Loucy (cell line): ENCODE results near the gene SLC27A1.
"Not testable (repeated sequence)": the region's sequence is repeated elsewhere in the genome, so short reads cannot be mapped to it uniquely, and the experiment has no call there.

ENCODE experiments used
- H2AFZ ChIP-seq: fragments of 200-600 bp; sonication (generic); 2 replicates; pipeline ENCODE4 v1.6.0; 2016; ENCODE audit warnings: antibody characterized with exemption, mild to moderate bottlenecking, low read length, moderate library complexity
- H3F3A ChIP-seq: fragments of 200-600 bp; 2 replicates; pipeline ENCODE4 v1.6.0; 2016; ENCODE audit warnings: antibody characterized with exemption, low read depth, mild to moderate bottlenecking
- H3K27me3 ChIP-seq: fragments of 200-600 bp; sonication (generic); 2 replicates; pipeline ENCODE4 v1.6.1; 2014; ENCODE audit warnings: low read length, mild to moderate bottlenecking; ENCODE audit not compliant: insufficient read depth, poor library complexity, severe bottlenecking
- H3K36me3 ChIP-seq: fragments of 200-600 bp; sonication (generic); 2 replicates; pipeline ENCODE4 v1.6.1; 2016; ENCODE audit warnings: low read length; ENCODE audit not compliant: insufficient read depth
- H3K4me1 ChIP-seq: fragments of 200-600 bp; sonication (generic); 2 replicates; pipeline ENCODE4 v1.5.1; 2014; ENCODE audit warnings: low read length, mild to moderate bottlenecking; ENCODE audit not compliant: insufficient read depth, poor library complexity, severe bottlenecking
- H3K4me2 ChIP-seq: fragments of 200-600 bp; sonication (generic); 2 replicates; pipeline ENCODE4 v1.6.0; 2014; ENCODE audit warnings: antibody characterized with exemption, low read length, low read depth, mild to moderate bottlenecking; ENCODE audit not compliant: poor library complexity, severe bottlenecking
- H3K4me3 ChIP-seq: fragments of 200-600 bp; sonication (generic); 2 replicates; pipeline ENCODE4 v1.5.1; 2014; ENCODE audit warnings: low read length, mild to moderate bottlenecking, mixed read lengths; ENCODE audit not compliant: poor library complexity, severe bottlenecking
- H3K79me2 ChIP-seq: fragments of 200-600 bp; sonication (generic); 2 replicates; pipeline ENCODE4 v1.6.1; 2014; ENCODE audit warnings: low read length; ENCODE audit not compliant: insufficient read depth
- H3K9ac ChIP-seq: fragments of 200-600 bp; sonication (generic); 2 replicates; pipeline ENCODE4 v1.6.0; 2014; ENCODE audit warnings: mild to moderate bottlenecking, low read depth, low read length, moderate library complexity; ENCODE audit not compliant: poor library complexity, severe bottlenecking
- H3K9me2 ChIP-seq: fragments of 200-600 bp; sonication (generic); replicated peaks from 2 replicates; pipeline ENCODE4 v1.6.1; 2016; ENCODE audit warnings: low read depth, low read length, mixed read lengths
- H3K9me3 ChIP-seq: fragments of 200-600 bp; sonication (generic); 2 replicates; pipeline ENCODE4 v1.6.1; 2014; ENCODE audit warnings: mild to moderate bottlenecking, antibody characterized with exemption, low read length, low read depth; ENCODE audit not compliant: insufficient read depth
- H4K20me1 ChIP-seq: fragments of 200-600 bp; sonication (generic); 2 replicates; pipeline ENCODE4 v1.6.0; 2014; ENCODE audit warnings: antibody characterized with exemption, low read length, mild to moderate bottlenecking; ENCODE audit not compliant: insufficient read depth, poor library complexity, severe bottlenecking
- CTCF ChIP-seq: fragments of 200-600 bp; sonication (generic); conservative IDR thresholded peaks from 2 replicates; pipeline ENCODE4 v1.5.1; 2014; ENCODE audit warnings: mild to moderate bottlenecking, antibody characterized with exemption, low read length
- EZH2phosphoT487 ChIP-seq: fragments of 200-600 bp; IDR thresholded peaks from 2 replicates; pipeline ENCODE4 v1.6.1; 2018; ENCODE audit warnings: antibody characterized with exemption, mild to moderate bottlenecking, moderate library complexity, borderline replicate concordance

SLC27A1 gene

GRCh38 chr19:17504456-17504855 is 34.1 kb downstream of the SLC27A1 start:
- H3K9me2 ChIP-seq, result no peaks in the 10 kb centered on the region
- H3K4me1 ChIP-seq, result peaks cover 15% of the 10 kb centered on the region
- H3K4me2 ChIP-seq, result no peak overlapping the region
- H2AFZ ChIP-seq, result no peak overlapping the region
- no peaks in the 10 kb centered on the region for H3K36me3 ChIP-seq
- no peaks in the 10 kb centered on the region for H3K27me3 ChIP-seq
- peaks cover 3% of the 10 kb centered on the region for H4K20me1 ChIP-seq
- H3K9ac ChIP-seq, result no peak overlapping the region
- H3K9me3 ChIP-seq, result no peaks in the 10 kb centered on the region
- peaks cover 17% of the 10 kb centered on the region for H3K79me2 ChIP-seq
- TF ChIP-seq EZH2phosphoT487 (no peak), CTCF (no peak)
- H3K4me3 ChIP-seq, result no peak overlapping the region
- no peaks in the 10 kb centered on the region for H3F3A ChIP-seq

GRCh38 chr19:17505223-17505622 is 34.9 kb downstream of the SLC27A1 start:
- H3K9me2 ChIP-seq, result no peaks in the 10 kb centered on the region
- no peak overlapping the region for H3K9ac ChIP-seq
- no peak overlapping the region for H3K4me2 ChIP-seq
- H3K4me1 ChIP-seq, result peaks cover 14% of the 10 kb centered on the region
- no peaks in the 10 kb centered on the region for H3K9me3 ChIP-seq
- H3K4me3 ChIP-seq, result no peak overlapping the region
- peaks cover 25% of the 10 kb centered on the region for H3K79me2 ChIP-seq
- H3K36me3 ChIP-seq, result no peaks in the 10 kb centered on the region
- H3F3A ChIP-seq, result no peaks in the 10 kb centered on the region
- TF ChIP-seq EZH2phosphoT487 (no peak), CTCF (no peak)
- peaks cover 10% of the 10 kb centered on the region for H4K20me1 ChIP-seq
- no peak overlapping the region for H2AFZ ChIP-seq
- H3K27me3 ChIP-seq, result no peaks in the 10 kb centered on the region

GRCh38 chr19:17506745-17507144 is 36.4 kb downstream of the SLC27A1 start:
- Histone ChIP-seq H3K4me2 (no peak overlapping the region), H3K9ac (no peak overlapping the region), H3K27me3 (no peaks in the 10 kb centered on the region), H3K4me3 (no peak overlapping the region), H3F3A (no peaks in the 10 kb centered on the region), H4K20me1 (peaks cover 17% of the 10 kb centered on the region), H3K9me3 (no peaks in the 10 kb centered on the region), H3K9me2 (no peaks in the 10 kb centered on the region), H3K79me2 (peaks cover 33% of the 10 kb centered on the region), H3K4me1 (peaks cover 14% of the 10 kb centered on the region), H3K36me3 (no peaks in the 10 kb centered on the region), H2AFZ (no peak overlapping the region)
- TF ChIP-seq EZH2phosphoT487, result no peak
- no peak for TF ChIP-seq CTCF

GRCh38 chr19:17508558-17508933 is 38.2 kb downstream of the SLC27A1 start:
- not testable (repeated sequence) for H3K9me2 ChIP-seq, H3K9me3 ChIP-seq, H2AFZ ChIP-seq, H3K27me3 ChIP-seq, H3K4me3 ChIP-seq, H3F3A ChIP-seq, H3K36me3 ChIP-seq
- H3K4me1 ChIP-seq, result peaks cover 20% of the 10 kb centered on the region
- H3K4me2 ChIP-seq, result peak overlapping the region; percentile 26
- H3K9ac ChIP-seq, result peak overlapping the region; percentile 32
- H4K20me1 ChIP-seq, result peaks cover 17% of the 10 kb centered on the region
- H3K79me2 ChIP-seq, result peaks cover 45% of the 10 kb centered on the region
